ENCODE data around the gene GPC5. TPM values are rescaled to one million over a fixed set of nuclear protein-coding genes. Genes with fewer than 3 reads are reported as not detected.

GPC5 gene
- total RNA-seq, 1 experiment from 2014 or later, result 0.26 TPM

DNA sequence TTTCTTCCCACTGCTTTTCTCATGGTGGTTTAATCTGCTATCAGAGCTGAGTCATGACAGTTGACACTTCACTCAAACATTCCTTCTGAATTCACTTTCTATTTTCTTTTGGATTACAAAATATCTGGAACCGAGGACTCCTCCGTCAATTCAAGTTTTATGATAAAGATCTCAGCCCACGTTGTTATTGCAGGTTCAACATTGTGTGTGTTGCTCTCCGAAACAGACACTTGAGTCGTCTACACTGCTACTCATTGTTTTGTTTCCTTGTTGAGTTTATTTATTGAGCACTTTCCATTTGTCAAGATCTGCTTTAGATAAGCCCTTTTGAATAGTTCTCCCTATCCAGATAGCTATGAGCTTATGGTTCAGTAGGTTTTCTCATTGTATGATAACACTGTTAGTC is 1192.1 kb downstream of the GPC5 start:
- H3K4me1 ChIP-seq (ENCODE audit: control insufficient read depth, insufficient read depth, low read length), result no peaks in the 10 kb centered on the region
- no peaks in the 10 kb centered on the region for H3K27me3 ChIP-seq (ENCODE audit: control insufficient read depth, insufficient read depth, low read length)
- no peak for ATAC-seq
- no peaks in the 10 kb centered on the region for H3K9me3 ChIP-seq (ENCODE audit: control insufficient read depth, insufficient read depth, low read depth, low read length)
- intact Hi-C loops (cut with micrococcal nuclease; ENCODE audit: unreplicated experiment), result no loop called here
- no peak for DNase-seq (ENCODE audit: low read depth, low spot score)
- no peak overlapping the region for H3K27ac ChIP-seq (ENCODE audit: low read length)
- no peaks in the 10 kb centered on the region for H3K36me3 ChIP-seq (ENCODE audit: control insufficient read depth, insufficient read depth, low read length)
- CTCF ChIA-PET, result no interaction called here
- no TSS peak for BruUV-seq (replicated peaks)
- POLR2A ChIA-PET, result no interaction called here
- no peak overlapping the region for H3K4me3 ChIP-seq (ENCODE audit: low read depth in 2 of 2, low read length in 2 of 2)
- in situ Hi-C loops (cut with HindIII; ENCODE audit: low pct_unique_long_range_greater_than_20kb, low sequenced_read_pairs), result no loop called here
- no peak for TF ChIP-seq POLR2AphosphoS5 (IDR thresholded peaks at IDR 0.05; ENCODE audit: low read depth, low read length)
- no peak for TF ChIP-seq SIN3A (IDR thresholded peaks at IDR 0.05; ENCODE audit: borderline replicate concordance, insufficient read depth, low read depth, low read length)
- TF ChIP-seq TCF7L2 (IDR thresholded peaks at IDR 0.05; ENCODE audit: low read depth, low read length), result no peak
- TF ChIP-seq, protein P1, sequence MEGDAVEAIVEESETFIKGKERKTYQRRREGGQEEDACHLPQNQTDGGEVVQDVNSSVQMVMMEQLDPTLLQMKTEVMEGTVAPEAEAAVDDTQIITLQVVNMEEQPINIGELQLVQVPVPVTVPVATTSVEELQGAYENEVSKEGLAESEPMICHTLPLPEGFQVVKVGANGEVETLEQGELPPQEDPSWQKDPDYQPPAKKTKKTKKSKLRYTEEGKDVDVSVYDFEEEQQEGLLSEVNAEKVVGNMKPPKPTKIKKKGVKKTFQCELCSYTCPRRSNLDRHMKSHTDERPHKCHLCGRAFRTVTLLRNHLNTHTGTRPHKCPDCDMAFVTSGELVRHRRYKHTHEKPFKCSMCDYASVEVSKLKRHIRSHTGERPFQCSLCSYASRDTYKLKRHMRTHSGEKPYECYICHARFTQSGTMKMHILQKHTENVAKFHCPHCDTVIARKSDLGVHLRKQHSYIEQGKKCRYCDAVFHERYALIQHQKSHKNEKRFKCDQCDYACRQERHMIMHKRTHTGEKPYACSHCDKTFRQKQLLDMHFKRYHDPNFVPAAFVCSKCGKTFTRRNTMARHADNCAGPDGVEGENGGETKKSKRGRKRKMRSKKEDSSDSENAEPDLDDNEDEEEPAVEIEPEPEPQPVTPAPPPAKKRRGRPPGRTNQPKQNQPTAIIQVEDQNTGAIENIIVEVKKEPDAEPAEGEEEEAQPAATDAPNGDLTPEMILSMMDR (IDR thresholded peaks at IDR 0.05), result no peak
- TF ChIP-seq, protein P2, sequence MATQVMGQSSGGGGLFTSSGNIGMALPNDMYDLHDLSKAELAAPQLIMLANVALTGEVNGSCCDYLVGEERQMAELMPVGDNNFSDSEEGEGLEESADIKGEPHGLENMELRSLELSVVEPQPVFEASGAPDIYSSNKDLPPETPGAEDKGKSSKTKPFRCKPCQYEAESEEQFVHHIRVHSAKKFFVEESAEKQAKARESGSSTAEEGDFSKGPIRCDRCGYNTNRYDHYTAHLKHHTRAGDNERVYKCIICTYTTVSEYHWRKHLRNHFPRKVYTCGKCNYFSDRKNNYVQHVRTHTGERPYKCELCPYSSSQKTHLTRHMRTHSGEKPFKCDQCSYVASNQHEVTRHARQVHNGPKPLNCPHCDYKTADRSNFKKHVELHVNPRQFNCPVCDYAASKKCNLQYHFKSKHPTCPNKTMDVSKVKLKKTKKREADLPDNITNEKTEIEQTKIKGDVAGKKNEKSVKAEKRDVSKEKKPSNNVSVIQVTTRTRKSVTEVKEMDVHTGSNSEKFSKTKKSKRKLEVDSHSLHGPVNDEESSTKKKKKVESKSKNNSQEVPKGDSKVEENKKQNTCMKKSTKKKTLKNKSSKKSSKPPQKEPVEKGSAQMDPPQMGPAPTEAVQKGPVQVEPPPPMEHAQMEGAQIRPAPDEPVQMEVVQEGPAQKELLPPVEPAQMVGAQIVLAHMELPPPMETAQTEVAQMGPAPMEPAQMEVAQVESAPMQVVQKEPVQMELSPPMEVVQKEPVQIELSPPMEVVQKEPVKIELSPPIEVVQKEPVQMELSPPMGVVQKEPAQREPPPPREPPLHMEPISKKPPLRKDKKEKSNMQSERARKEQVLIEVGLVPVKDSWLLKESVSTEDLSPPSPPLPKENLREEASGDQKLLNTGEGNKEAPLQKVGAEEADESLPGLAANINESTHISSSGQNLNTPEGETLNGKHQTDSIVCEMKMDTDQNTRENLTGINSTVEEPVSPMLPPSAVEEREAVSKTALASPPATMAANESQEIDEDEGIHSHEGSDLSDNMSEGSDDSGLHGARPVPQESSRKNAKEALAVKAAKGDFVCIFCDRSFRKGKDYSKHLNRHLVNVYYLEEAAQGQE (IDR thresholded peaks at IDR 0.05; ENCODE audit: insufficient read depth in 1 of 2, low read depth in 2 of 2, low read length in 1 of 2), result no peak

DNA sequence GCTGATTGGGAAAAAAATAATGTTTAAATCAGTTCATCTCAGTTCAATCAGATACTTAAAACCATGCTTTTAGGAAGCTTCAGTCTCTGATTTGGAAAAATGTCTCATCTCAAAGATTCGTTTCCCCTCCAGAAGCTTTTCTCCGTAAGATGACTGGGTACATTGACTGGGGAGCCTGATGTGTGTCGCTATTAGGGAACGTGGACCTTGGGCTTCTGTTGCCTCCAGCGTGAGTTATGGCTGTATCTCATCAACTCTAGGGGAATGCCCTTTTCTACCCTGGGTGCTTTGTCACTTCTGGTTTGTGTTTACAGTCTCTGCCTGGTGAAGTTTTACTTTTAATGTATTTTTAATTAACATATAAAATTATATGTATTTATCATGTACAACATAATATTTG is 1192.7 kb downstream of the GPC5 start:
- no peaks in the 10 kb centered on the region for H3K9me3 ChIP-seq (ENCODE audit: control insufficient read depth, insufficient read depth, low read depth, low read length)
- no peak overlapping the region for H3K27ac ChIP-seq (ENCODE audit: low read length)
- no TSS peak for BruUV-seq (replicated peaks)
- no peak for TF ChIP-seq TCF7L2 (IDR thresholded peaks at IDR 0.05; ENCODE audit: low read depth, low read length)
- TF ChIP-seq SIN3A (IDR thresholded peaks at IDR 0.05; ENCODE audit: borderline replicate concordance, insufficient read depth, low read depth, low read length), result no peak
- TF ChIP-seq, protein P1 (IDR thresholded peaks at IDR 0.05), result no peak
- TF ChIP-seq, protein P2 (IDR thresholded peaks at IDR 0.05; ENCODE audit: insufficient read depth in 1 of 2, low read depth in 2 of 2, low read length in 1 of 2), result no peak
- TF ChIP-seq POLR2AphosphoS5 (IDR thresholded peaks at IDR 0.05; ENCODE audit: low read depth, low read length), result no peak
- H3K4me1 ChIP-seq (ENCODE audit: control insufficient read depth, insufficient read depth, low read length), result no peaks in the 10 kb centered on the region
- ChIA-PET CTCF (no interaction called here), POLR2A (no interaction called here)
- in situ Hi-C loops (cut with HindIII; ENCODE audit: low pct_unique_long_range_greater_than_20kb, low sequenced_read_pairs), result no loop called here
- no peaks in the 10 kb centered on the region for H3K27me3 ChIP-seq (ENCODE audit: control insufficient read depth, insufficient read depth, low read length)
- H3K36me3 ChIP-seq (ENCODE audit: control insufficient read depth, insufficient read depth, low read length), result no peaks in the 10 kb centered on the region
- intact Hi-C loops (cut with micrococcal nuclease; ENCODE audit: unreplicated experiment), result no loop called here
- ATAC-seq (no peak), DNase-seq (ENCODE audit: low read depth, low spot score) (no peak)
- no peak overlapping the region for H3K4me3 ChIP-seq (ENCODE audit: low read depth in 2 of 2, low read length in 2 of 2)
